ENCODE data around the gene RPL27. TPM values are rescaled to one million over a fixed set of nuclear protein-coding genes. Genes with fewer than 3 reads are reported as not detected.

Gene RPL27
- total RNA-seq, 1 donor: 1,254 TPM

DNA sequence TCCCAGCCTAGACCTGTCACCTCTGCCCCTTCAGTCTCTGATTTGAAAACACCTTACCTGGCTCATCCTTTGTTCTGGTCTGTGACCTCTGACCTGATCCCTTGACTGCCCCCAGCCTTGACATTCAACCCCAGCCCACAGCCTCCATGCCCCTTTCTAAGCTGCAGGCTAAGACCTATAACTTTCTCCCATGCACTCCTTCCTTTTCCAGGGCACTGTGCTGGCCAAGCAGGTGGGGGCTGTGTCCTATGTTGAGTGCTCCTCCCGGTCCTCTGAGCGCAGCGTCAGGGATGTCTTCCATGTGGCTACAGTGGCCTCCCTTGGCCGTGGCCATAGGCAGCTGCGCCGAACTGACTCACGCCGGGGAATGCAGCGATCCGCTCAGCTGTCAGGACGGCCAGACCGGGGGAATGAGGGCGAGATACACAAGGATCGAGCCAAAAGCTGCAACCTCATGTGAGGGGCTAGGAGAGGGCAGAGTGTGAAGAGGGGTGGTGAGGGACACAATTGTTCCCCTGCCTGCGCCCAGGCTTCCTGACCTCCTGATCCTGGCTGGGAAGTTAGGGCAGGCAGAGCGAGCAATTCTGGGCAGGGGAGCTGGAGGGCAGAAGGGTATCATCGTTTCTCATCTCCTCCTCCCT, 30.1 kb downstream of the RPL27 start:
- TF ChIP-seq, protein P1, sequence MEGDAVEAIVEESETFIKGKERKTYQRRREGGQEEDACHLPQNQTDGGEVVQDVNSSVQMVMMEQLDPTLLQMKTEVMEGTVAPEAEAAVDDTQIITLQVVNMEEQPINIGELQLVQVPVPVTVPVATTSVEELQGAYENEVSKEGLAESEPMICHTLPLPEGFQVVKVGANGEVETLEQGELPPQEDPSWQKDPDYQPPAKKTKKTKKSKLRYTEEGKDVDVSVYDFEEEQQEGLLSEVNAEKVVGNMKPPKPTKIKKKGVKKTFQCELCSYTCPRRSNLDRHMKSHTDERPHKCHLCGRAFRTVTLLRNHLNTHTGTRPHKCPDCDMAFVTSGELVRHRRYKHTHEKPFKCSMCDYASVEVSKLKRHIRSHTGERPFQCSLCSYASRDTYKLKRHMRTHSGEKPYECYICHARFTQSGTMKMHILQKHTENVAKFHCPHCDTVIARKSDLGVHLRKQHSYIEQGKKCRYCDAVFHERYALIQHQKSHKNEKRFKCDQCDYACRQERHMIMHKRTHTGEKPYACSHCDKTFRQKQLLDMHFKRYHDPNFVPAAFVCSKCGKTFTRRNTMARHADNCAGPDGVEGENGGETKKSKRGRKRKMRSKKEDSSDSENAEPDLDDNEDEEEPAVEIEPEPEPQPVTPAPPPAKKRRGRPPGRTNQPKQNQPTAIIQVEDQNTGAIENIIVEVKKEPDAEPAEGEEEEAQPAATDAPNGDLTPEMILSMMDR (IDR thresholded peaks at IDR 0.05; ENCODE audit: insufficient read depth, low read depth, low read length): no peak
- no peak overlapping the region for H3K4me3 ChIP-seq (ENCODE audit: low read depth, low read length)
- DNase-seq (ENCODE audit: low read depth): no peak

DNA sequence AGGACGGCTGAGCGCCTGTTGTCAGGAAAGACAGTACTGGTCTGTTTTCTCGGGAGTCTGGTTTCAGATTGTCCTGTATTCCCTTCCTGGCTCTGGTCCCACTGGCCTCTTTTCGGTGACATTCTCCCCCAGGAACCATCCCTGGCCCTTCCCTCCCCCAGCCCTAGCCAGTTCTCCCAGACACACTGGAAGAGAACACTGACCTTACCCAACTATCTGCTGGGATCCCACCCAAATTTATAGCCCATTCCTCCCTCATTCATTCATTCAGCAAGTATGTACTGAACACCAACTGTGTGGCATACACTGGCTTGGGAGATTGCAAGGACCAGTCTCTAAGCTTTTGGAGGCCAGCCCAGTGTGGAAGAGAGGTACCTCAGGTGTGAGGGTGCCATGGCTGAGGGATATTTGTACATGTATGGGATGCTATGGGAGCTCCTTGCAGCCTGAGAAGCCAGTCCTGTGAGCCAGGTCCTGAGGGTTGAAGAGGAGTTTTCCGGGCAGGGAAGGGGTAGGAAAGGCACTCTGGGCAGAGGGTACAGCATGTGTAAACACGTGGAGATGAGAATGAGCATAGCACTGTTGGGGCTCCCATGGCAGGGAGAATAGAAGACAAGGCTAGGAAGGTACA, 32.0 kb downstream of the RPL27 start:
- TF ChIP-seq, protein P1 (IDR thresholded peaks at IDR 0.05; ENCODE audit: insufficient read depth, low read depth, low read length): no peak
- no peak for DNase-seq (ENCODE audit: low read depth)
- H3K4me3 ChIP-seq (ENCODE audit: low read depth, low read length): no peak overlapping the region

DNA sequence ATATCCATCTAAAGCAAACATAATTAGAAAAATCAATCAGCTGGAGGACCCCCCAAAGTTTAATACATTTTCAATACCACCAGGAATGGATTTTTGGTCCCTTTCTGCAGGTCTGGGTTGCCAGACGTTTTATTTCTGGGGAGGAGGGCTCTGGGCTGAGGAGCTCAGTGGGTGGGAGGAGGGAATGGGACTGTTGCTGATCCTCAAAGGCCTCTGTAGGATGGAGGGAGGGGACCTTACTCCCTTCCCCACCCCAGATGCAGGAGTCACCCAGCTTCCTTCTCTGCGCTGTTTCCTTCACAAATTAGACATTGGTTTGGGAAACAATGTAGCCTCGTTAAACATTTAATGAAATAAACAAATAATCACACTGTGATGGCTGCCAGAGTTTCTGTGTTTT, 33.4 kb downstream of the RPL27 start:
- DNase-seq (ENCODE audit: low read depth): no peak
- TF ChIP-seq, protein P1 (IDR thresholded peaks at IDR 0.05; ENCODE audit: insufficient read depth, low read depth, low read length): no peak
- H3K4me3 ChIP-seq (ENCODE audit: low read depth, low read length): no peak overlapping the region

DNA sequence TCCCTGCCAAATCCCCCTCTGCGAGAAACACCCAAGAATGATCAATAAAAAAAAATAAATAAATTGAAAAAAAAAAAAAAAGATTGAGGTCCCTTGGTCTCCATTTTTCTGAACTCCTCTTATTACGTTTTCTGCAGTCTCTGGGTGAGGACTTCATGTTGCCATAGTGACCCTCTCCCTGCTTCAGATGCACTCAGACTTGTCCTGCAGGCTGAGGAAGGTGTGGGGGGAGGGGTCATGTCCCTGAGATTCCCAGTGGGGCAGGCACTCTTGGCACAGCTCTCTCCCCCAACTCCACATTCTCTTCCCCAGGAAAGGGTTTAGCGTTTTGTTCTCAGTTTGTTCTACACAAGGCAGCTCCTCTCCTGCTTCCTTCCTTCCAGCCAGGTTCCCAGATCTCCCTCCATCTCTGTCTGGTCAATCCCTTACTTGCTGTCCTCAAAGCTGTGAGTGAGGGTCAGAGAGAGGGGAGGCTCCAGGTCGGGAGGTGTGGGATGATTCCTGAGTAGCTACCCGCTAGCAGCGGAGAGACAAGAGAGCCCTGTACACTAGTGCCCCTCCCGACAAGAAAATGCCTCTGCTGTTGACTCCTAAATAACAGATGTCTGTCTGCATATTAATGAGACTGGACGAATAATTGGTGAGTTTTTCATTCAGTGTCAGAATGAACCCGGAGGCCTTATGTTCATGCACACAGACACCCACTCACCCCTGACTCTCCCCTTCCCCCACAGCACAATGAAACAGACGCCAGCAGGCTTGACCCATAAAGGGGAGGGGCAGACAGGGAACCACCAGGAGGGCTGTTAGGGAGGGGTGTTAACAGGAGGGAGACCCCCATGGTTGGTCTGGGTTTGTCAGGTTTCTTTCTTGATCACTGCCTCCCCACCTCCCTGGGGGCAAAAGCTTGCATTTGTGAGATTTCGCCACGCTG, 36.0 kb downstream of the RPL27 start:
- H3K4me3 ChIP-seq (ENCODE audit: low read depth, low read length): no peak overlapping the region
- TF ChIP-seq, protein P1 (IDR thresholded peaks at IDR 0.05; ENCODE audit: insufficient read depth, low read depth, low read length): no peak
- DNase-seq (ENCODE audit: low read depth): no peak

DNA sequence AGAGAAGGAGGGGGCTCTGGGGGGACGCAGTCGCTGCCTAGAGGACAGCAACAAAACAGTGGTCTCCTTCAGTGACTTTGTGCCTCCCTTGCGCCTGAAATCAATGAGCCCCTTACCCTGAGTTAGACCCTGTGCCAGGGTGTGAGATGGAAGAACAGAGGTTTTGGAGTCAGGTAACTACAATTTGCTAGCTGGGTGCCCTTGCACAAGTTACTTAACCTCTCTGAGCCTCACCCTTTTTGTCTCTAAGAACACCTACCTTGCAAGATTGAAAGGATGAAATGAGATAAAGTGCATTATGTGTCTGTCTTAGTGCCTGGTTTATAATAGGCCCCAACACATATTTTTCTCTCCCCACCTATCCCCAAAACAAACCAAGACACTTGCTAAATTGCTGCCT, 36.7 kb downstream of the RPL27 start:
- no peak overlapping the region for H3K4me3 ChIP-seq (ENCODE audit: low read depth, low read length)
- no peak for DNase-seq (ENCODE audit: low read depth)
- TF ChIP-seq, protein P1 (IDR thresholded peaks at IDR 0.05; ENCODE audit: insufficient read depth, low read depth, low read length): no peak

DNA sequence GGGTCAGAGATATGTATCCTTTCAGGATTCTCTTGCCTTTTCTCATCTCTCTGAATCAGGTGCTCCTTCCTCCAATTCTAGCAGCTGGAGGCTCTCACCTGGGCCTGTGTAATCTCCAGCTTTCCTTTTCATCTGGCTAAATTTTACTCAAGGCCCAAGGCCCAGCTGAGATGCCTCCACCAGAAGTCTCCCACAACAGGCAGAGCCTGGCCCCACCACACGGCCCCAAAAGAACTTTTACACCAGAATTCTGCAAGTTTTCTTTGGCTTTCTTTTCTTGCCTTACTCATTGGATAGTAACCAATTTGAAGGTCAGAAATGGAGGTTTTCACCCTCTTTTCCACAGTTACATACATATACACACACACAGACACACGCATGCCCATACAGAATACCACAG, 41.4 kb downstream of the RPL27 start:
- TF ChIP-seq, protein P1 (IDR thresholded peaks at IDR 0.05; ENCODE audit: insufficient read depth, low read depth, low read length): no peak
- no peak overlapping the region for H3K4me3 ChIP-seq (ENCODE audit: low read depth, low read length)

More for the DNA sequence above, 41.4 kb downstream of the RPL27 start:
- no peak for DNase-seq (ENCODE audit: low read depth)

Data from fibroblast of villous mesenchyme (primary cell).